Measurements from ENCODE around the gene TTC12.

DNA sequence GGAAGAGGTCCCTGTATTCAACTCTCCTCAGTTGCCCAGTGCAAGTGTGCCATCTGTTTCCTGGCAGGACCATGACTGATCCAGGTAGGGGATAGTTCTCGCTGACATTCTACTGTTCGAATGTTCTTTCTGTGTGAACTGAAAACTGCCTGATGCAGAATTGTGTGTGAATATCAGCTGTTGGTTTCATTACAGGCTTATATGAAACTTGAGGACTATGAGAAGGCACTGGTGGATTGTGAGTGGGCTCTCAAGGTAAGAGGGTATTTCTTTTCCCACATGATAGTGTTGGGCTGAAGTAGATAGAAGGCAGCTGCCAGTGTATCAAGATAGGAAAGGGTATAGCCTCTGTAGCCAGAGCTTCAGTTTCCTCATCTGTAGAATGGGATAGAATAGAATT lies 15.3 kb downstream of the TTC12 start:
- TF ChIP-seq TBP (CRISPR knock-in tag; IDR thresholded peaks at IDR 0.05): no peak
- no peak for TF ChIP-seq ESRRA (CRISPR knock-in tag; IDR thresholded peaks at IDR 0.05; ENCODE audit: low read depth)
- TF ChIP-seq, protein P1, sequence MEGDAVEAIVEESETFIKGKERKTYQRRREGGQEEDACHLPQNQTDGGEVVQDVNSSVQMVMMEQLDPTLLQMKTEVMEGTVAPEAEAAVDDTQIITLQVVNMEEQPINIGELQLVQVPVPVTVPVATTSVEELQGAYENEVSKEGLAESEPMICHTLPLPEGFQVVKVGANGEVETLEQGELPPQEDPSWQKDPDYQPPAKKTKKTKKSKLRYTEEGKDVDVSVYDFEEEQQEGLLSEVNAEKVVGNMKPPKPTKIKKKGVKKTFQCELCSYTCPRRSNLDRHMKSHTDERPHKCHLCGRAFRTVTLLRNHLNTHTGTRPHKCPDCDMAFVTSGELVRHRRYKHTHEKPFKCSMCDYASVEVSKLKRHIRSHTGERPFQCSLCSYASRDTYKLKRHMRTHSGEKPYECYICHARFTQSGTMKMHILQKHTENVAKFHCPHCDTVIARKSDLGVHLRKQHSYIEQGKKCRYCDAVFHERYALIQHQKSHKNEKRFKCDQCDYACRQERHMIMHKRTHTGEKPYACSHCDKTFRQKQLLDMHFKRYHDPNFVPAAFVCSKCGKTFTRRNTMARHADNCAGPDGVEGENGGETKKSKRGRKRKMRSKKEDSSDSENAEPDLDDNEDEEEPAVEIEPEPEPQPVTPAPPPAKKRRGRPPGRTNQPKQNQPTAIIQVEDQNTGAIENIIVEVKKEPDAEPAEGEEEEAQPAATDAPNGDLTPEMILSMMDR (CRISPR knock-in tag; IDR thresholded peaks at IDR 0.05): no peak
- no peak for TF ChIP-seq MYC (CRISPR knock-in tag; IDR thresholded peaks at IDR 0.05; ENCODE audit: borderline replicate concordance)
- no peak for TF ChIP-seq BRCA1 (CRISPR knock-in tag; IDR thresholded peaks at IDR 0.05)
- TF ChIP-seq RXRA (CRISPR knock-in tag; IDR thresholded peaks at IDR 0.05): no peak
- no peak for TF ChIP-seq ZSCAN12 (CRISPR knock-in tag; IDR thresholded peaks at IDR 0.05)
- TF ChIP-seq ZNF7 (CRISPR knock-in tag; IDR thresholded peaks at IDR 0.05): no peak
- no peak for TF ChIP-seq KDM1A (CRISPR knock-in tag; IDR thresholded peaks at IDR 0.05)
- TF ChIP-seq ZFP37 (CRISPR knock-in tag; IDR thresholded peaks at IDR 0.05; ENCODE audit: borderline replicate concordance): no peak
- no peak for TF ChIP-seq SP1 (IDR thresholded peaks at IDR 0.05)
- no peak for TF ChIP-seq SP1 (CRISPR knock-in tag; IDR thresholded peaks at IDR 0.05)
- no peak for TF ChIP-seq PHB2 (IDR thresholded peaks at IDR 0.05; ENCODE audit: partially characterized antibody)
- no peak for TF ChIP-seq RFX1 (IDR thresholded peaks at IDR 0.05)

Measured in HepG2 (cell line).